ENCODE measurements around the gene KDELR3.

KDELR3 gene

DNA sequence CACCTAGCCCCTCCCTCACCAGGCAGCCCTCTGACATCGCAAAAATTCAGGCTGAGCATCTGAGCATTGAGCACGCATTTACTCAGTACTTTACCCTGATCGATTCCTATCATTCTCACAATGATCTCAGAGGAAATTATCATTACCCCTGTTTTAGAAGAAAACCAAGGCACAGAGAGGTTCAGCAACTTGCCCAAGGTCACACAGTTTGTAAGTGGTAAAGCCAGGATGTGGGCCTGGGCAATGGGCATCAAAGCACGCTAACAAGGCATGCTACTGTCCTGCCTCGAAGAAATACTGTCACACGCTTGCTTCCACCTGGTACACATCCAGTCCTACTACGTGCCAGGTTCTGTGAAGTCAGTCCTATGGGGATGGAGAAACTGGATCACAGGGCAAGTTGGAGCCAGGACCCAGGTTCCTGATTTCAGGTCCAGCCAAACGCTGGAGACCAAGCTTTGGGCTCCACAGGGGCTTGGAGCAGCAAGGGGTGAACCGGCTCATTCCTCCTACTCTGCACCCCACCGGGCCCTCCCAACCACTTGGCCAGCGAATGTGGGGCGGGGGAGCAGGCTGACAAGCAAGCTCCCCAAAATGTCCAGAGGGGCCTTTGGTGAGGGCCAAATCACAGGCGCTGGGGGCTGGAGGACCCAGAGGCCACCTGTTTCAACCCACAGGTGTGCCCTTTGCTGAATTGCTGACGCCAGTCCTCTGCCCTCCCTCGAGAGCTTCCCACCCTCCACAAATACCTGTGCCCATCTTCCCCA, 31.1 kb upstream of the KDELR3 start:
- H3K4me3 ChIP-seq (replicated peaks; ENCODE audit: low read depth, low read length), result no peak overlapping the region
- TF ChIP-seq, protein P1, sequence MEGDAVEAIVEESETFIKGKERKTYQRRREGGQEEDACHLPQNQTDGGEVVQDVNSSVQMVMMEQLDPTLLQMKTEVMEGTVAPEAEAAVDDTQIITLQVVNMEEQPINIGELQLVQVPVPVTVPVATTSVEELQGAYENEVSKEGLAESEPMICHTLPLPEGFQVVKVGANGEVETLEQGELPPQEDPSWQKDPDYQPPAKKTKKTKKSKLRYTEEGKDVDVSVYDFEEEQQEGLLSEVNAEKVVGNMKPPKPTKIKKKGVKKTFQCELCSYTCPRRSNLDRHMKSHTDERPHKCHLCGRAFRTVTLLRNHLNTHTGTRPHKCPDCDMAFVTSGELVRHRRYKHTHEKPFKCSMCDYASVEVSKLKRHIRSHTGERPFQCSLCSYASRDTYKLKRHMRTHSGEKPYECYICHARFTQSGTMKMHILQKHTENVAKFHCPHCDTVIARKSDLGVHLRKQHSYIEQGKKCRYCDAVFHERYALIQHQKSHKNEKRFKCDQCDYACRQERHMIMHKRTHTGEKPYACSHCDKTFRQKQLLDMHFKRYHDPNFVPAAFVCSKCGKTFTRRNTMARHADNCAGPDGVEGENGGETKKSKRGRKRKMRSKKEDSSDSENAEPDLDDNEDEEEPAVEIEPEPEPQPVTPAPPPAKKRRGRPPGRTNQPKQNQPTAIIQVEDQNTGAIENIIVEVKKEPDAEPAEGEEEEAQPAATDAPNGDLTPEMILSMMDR (IDR thresholded peaks at IDR 0.05; ENCODE audit: low read depth, low read length, missing control alignments), result no peak
- no peak for DNase-seq (ENCODE audit: extremely low read depth, low read depth)

DNA sequence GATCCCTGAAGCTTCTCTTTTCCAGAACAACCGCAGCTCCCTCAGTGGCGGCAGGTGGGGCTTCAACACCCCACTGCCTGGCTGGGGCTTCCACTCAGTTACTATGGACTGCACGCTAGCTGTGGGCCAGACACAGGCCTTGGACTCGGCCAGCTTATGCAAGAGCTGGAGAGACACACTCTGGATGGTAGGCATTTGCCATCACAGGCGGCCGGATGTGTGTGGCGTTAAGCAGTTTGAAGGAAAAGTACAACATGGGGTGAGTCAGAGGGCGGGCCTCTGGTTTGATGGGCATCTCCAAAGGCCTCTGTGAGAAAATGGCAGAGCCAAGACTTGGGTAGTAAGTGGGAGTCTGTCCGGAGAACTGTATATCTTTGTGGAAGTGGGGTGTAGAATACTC, 30.5 kb upstream of the KDELR3 start:
- no peak for DNase-seq (ENCODE audit: extremely low read depth, low read depth)
- no peak overlapping the region for H3K4me3 ChIP-seq (replicated peaks; ENCODE audit: low read depth, low read length)
- TF ChIP-seq, protein P1 (IDR thresholded peaks at IDR 0.05; ENCODE audit: low read depth, low read length, missing control alignments), result no peak

DNA sequence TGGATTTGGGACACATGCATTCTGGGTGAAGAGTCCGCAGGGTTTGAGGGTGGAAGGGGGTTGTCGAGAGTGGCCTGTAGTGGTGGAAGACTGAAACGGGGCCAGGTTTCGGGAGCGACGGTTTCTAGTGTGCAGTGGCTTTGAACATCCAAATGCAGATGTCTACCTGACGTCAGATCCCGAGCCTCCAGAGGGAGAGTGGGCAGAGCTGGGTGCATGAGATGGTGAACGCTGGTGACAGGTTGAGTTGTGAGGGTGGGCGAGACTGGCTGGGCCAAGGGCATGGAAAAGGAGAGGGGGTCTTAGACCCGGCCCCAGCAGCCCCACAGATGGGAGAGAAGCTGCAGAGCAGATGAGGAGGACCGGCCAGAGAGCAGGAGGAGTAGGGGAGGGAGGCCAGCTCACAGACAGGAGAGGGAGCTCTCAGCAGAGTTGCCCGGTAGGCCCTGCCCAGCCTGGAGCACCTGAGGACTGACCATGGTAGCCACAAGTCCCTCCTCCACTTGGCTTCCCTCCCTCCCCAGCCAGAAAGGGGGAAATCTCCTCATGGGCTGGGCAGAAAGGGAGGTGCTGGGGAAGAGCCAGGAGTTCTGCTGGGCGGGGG, 27.0 kb upstream of the KDELR3 start:
- TF ChIP-seq, protein P1 (IDR thresholded peaks at IDR 0.05; ENCODE audit: low read depth, low read length, missing control alignments), result no peak
- no peak overlapping the region for H3K4me3 ChIP-seq (replicated peaks; ENCODE audit: low read depth, low read length)
- no peak for DNase-seq (ENCODE audit: extremely low read depth, low read depth)

DNA sequence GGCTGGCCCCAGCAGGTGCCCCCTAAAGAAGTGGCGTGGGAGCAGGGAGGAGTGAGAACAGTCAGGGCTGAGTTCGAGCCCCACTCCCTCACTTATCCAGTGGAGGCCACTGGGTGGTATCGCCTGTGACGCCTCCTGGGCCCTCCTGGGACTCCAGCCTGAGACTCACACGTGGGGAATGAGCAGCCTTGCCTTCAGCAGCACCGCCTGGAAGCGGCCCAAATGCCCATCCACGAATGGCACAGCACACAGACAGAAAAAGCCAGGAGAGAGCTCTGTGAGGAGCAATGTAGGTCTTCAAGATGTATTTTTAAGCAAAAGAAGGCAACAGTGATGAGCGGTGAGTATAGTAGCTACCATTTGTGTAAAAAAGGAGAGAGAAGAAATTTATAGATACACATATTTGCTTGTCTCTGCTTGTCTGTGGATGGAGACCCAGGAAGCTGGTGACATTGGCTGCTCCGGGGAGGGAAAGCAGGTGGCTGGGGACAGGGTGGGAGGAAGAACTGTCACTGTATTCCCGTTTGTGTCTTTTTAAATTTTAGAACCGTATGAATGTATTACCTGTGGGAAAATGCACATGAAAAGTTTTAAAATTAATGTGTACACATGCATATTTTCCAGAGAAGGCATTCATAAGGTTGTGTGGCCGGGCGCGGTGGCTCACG, 26.1 kb upstream of the KDELR3 start:
- no peak overlapping the region for H3K4me3 ChIP-seq (replicated peaks; ENCODE audit: low read depth, low read length)
- DNase-seq (ENCODE audit: extremely low read depth, low read depth), result no peak
- TF ChIP-seq, protein P1 (IDR thresholded peaks at IDR 0.05; ENCODE audit: low read depth, low read length, missing control alignments), result no peak

DNA sequence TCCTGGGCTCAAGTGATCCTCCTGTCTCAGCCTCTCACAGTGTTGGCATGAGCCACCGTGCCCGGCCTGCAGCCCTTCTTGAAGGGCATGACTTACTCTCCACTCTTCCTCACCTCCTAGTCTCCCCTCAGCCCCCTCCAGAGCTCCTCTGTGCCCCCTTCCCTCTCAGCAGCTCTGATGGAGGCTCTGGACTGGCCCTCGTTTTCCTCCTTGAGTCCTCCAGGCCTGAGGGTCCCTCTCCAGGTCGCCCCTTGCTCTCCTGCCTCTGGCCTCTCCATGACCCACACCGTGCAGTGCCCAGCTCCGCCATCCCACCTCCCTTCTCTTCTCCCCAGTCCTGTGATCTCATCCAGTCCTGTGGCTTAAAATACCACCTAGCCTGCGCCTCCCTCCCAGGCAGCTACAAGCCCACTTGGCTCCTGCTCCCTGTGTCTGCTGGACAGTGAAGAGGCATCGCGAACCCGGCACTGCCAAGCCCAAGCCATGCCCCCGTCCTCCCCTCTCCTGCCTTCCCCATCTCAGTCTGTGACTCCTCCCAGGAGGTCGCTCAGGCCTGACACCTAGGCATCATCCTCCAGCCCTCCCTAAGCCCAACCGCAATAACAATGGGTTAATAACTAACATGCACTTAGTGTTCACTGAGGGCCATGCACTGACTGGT, 24.8 kb upstream of the KDELR3 start:
- TF ChIP-seq, protein P1 (IDR thresholded peaks at IDR 0.05; ENCODE audit: low read depth, low read length, missing control alignments), result no peak
- DNase-seq (ENCODE audit: extremely low read depth, low read depth), result no peak

DNA sequence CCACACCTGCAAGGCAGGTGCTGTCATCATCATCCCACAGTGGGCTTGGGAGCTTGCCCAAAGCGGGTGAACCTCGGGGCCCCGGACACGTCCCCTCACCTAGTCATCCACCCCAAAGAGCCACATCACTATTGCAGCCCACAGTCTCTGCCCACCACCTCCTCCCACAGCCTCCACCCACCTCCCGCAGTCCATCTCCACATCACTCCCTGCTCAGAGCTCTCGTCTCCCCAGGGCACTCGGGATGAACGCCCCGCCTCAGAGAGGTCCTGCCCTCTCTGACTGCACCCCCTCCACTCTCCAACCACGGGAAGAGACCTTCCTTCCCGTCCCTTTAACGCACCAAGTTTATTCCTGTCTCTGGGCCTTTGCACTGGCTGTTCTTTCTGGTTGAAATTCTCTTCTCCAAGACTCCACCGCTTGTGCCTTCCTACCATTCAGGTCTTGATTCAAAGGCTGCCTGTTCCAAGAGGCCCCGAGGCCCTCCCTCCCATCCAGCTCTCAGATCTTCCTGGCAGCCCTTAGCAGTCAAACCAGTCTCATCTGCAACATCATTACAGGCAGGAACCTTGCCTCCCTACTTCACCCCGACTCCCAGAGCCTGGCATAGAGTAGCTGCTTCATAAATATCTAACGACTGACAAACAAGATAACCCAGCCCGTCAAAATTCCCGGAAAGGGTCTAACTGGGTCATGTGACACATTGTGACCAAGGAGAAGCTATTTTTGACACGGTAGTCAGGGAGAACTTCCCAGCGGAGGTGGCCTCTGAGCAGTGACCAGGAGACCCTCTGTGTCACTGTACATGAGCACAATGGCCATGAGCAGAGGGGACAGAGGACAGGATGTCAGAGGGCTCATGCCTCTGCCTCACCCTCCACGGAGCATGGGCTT, 24.0 kb upstream of the KDELR3 start:
- TF ChIP-seq, protein P1 (IDR thresholded peaks at IDR 0.05; ENCODE audit: low read depth, low read length, missing control alignments), result no peak

More for the DNA sequence above, 24.8 kb upstream of the KDELR3 start:
- H3K4me3 ChIP-seq (replicated peaks; ENCODE audit: low read depth, low read length), result no peak overlapping the region

More for the DNA sequence above, 24.0 kb upstream of the KDELR3 start:
- no peak for DNase-seq (ENCODE audit: extremely low read depth, low read depth)
- H3K4me3 ChIP-seq (replicated peaks; ENCODE audit: low read depth, low read length), result no peak overlapping the region

All from HFF-Myc (cell line).